VCaP (cell line): ENCODE data around the gene FOXD3.

ENCODE experiments used
- H3K27ac ChIP-seq: fragments of 450-650 bp; 2 replicates; pipeline ENCODE4 v1.5.1; 2017
- CTCF ChIP-seq: fragments of 450-650 bp; conservative IDR thresholded peaks from 2 replicates; pipeline ENCODE4 v1.5.1; 2017; ENCODE audit warnings: mild to moderate bottlenecking, moderate library complexity

Gene FOXD3

GRCh38 chr1:63322944-63323864 lies 837 bp downstream of the FOXD3 start:
- peak overlapping the region; percentile 86 for H3K27ac ChIP-seq
- peak; percentile 24 for TF ChIP-seq CTCF

- H3K27ac ChIP-seq: peak overlapping the region; percentile 86
- TF ChIP-seq CTCF: no peak; the same call in 1 of the 2 replicates
Observed at GRCh38 chr1:63323865-63324778, 1.8 kb downstream of the FOXD3 start.

DNA sequence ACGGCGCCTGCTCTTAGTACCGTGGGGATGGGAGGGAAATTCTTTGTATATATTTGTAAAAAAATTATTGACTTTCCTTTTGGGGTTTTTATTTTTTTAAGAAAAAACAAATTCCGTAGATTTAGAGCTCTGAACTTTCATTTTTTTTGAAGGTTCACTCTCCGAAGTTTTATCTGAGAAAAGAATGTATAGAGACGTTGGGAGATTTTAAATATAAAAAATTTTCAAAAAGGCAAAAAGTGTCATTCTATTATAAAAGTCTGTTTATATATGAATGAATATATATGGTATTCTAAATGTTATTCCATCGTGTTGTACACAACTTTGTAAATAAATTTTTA lies 2.4 kb downstream of the FOXD3 start:
- TF ChIP-seq CTCF: no peak
- peak overlapping the region; percentile 86 for H3K27ac ChIP-seq

DNA sequence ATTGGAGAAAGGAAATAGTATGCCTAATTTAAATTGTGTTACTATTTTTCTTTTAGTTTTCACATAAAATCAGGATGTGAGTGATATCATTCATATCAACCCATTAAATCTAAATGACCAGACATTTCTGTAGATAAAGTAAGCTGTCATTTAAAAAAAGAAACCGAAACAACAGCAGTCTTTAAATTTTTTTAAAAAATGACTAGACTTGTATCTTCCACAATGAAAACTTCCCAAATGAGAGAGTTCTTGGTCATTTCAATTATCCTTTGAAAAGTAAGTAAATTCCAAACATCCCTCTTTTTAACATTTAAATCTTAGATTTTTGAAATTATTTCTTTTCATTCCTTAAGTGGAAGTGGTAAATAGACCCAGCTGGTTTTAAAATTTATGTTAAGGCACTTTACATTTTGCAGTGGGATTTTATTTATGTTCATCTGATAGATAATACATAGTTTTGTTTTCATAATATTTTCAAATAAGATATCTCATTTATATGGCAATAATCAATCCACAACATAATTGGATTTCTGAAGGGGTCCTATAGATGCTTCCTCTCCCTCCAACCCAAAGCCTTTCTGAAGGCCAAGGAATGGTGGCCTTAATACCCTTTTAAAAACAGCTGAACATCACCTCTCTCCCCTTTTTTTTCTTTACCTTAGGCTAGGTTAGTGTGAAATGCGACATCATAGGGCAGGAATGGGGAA lies 3.1 kb downstream of the FOXD3 start:
- H3K27ac ChIP-seq: no peak overlapping the region
- no peak for TF ChIP-seq CTCF

DNA sequence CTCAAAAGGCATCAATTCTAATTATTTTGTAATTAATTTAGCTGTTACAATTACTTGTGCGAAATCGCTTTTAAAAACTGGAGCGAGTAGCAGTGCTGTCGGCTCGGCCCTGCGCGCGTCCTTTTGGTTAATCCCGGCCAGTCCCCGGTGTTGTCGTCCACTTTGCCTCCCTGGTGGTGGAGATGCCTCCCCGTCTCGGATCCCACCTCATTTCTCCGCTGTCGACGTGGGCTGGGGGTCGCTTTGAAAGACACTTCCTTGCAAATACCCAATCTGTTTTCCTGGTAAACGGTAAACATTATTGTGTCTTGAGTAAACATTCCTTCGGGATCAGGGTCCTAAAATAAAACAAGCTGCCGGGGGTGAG lies 3.7 kb downstream of the FOXD3 start:
- no peak for TF ChIP-seq CTCF
- no peak overlapping the region for H3K27ac ChIP-seq

GRCh38 chr1:63326473-63327380 lies 4.4 kb downstream of the FOXD3 start:
- no peak for TF ChIP-seq CTCF
- H3K27ac ChIP-seq: no peak overlapping the region
